ENCODE results near the gene SEMA5B. TPM values are rescaled to one million over a fixed set of nuclear protein-coding genes. Genes with fewer than 3 reads are reported as not detected.

SEMA5B gene
- total and polyA plus RNA-seq, 9 of the 15 experiments (the other 6 are each of a cell fraction or from before 2014, with no cell fraction given): not detected

- TF ChIP-seq DEAF1 (CRISPR knock-in tag; IDR thresholded peaks at IDR 0.05) (no peak), SIN3A (IDR thresholded peaks at IDR 0.05; ENCODE audit: borderline replicate concordance in 2 of 2, control insufficient read depth in 1 of 2, low read depth in 2 of 2, low read length in 2 of 2) (no peak)
Measured at GRCh38 chr3:122986693-122987179, 40.8 kb downstream of the SEMA5B start (continued).

- ChIA-PET CTCF (ENCODE audit: low intra/inter-chr PET ratio) (no interaction called here), POLR2A (no interaction called here)
- Histone ChIP-seq H2AFZ (ENCODE audit: low read depth, low read length) (no peak overlapping the region), H3K4me1 (replicated peaks in 1 of 2; ENCODE audit: control insufficient read depth in 2 of 2, insufficient read depth in 2 of 2, low read length in 2 of 2) (no peaks in the 10 kb centered on the region), H3K27me3 (ENCODE audit: control insufficient read depth in 2 of 2, insufficient read depth in 2 of 2, low read length in 2 of 2) (peaks cover 5 to 52% of the 10 kb centered on the region in 2 experiments; a peak in 3 of 5 replicates), H3K27ac (ENCODE audit: extremely low read depth, low read depth, low read length) (no peak overlapping the region), H3K4me3 (no peak overlapping the region), H3K36me3 (ENCODE audit: control insufficient read depth, insufficient read depth, low read length) (no peaks in the 10 kb centered on the region), H3K9me3 (replicated peaks; ENCODE audit: control insufficient read depth, insufficient read depth, low read depth, low read length) (no peaks in the 10 kb centered on the region), H3K79me2 (ENCODE audit: control insufficient read depth, insufficient read depth, low read length) (no peaks in the 10 kb centered on the region), H3K9me1 (ENCODE audit: control insufficient read depth, insufficient read depth, low read length) (no peaks in the 10 kb centered on the region), H4K20me1 (replicated peaks; ENCODE audit: control insufficient read depth, insufficient read depth, low read length) (no peaks in the 10 kb centered on the region; the same call in 1 of the 2 replicates), H3K9ac (ENCODE audit: insufficient read depth in 1 of 2, low read depth in 2 of 2, low read length in 2 of 2) (no peak overlapping the region), H3K4me2 (ENCODE audit: insufficient read depth, low read length) (no peak overlapping the region)
- ATAC-seq (no peak), DNase-seq (ENCODE audit: extremely low read depth in 1 of 4, low spot score in 3 of 4) (no peak), FAIRE-seq (no peak)
- in situ Hi-C loops (cut with MboI) (no loop called here), intact Hi-C loops (cut with micrococcal nuclease) (no loop called here)
- TF ChIP-seq SRSF3 (IDR thresholded peaks at IDR 0.05; ENCODE audit: insufficient read depth, low read length): no peak
- WGBS (ENCODE audit: insufficient coverage, low coverage, missing lambda C conversion rate): 3% methylated on average over 4 of the region's 4 CpGs
- BruUV-seq (replicated peaks): no TSS peak
Measured at GRCh38 chr3:122985539-122985938, 42.0 kb downstream of the SEMA5B start.

All from K562 (cell line).